LNCaP clone FGC (cell line): ENCODE data around the gene SORT1.

Experiments used
- DNase-seq: peaks from one replicate; pipeline ENCODE4 v3.0.0-alpha.2; 2011; ENCODE audit warnings: low read depth
- H3K4me3 ChIP-seq: 2 replicates; pipeline ENCODE4 v1.5.1; 2011; ENCODE audit warnings: mild to moderate bottlenecking, low read depth, low read length, control low read depth
- TF ChIP-seq, protein P1 (sequence below): IDR thresholded peaks from 2 replicates; pipeline ENCODE4 v1.5.1; 2012; ENCODE audit warnings: mild to moderate bottlenecking; ENCODE audit not compliant: control insufficient read depth, insufficient read depth; ENCODE audit errors: extremely low read depth

Gene SORT1

GRCh38 chr1:109388208-109388711 is 9.5 kb downstream of the SORT1 start:
- no peak overlapping the region for H3K4me3 ChIP-seq
- TF ChIP-seq, protein P1, sequence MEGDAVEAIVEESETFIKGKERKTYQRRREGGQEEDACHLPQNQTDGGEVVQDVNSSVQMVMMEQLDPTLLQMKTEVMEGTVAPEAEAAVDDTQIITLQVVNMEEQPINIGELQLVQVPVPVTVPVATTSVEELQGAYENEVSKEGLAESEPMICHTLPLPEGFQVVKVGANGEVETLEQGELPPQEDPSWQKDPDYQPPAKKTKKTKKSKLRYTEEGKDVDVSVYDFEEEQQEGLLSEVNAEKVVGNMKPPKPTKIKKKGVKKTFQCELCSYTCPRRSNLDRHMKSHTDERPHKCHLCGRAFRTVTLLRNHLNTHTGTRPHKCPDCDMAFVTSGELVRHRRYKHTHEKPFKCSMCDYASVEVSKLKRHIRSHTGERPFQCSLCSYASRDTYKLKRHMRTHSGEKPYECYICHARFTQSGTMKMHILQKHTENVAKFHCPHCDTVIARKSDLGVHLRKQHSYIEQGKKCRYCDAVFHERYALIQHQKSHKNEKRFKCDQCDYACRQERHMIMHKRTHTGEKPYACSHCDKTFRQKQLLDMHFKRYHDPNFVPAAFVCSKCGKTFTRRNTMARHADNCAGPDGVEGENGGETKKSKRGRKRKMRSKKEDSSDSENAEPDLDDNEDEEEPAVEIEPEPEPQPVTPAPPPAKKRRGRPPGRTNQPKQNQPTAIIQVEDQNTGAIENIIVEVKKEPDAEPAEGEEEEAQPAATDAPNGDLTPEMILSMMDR, result no peak
- DNase-seq, result no peak

- TF ChIP-seq, protein P1, result no peak
- H3K4me3 ChIP-seq, result no peak overlapping the region
- DNase-seq, result no peak
These were observed 11.5 kb downstream of the SORT1 start for GRCh38 chr1:109386054-109386717.

GRCh38 chr1:109385417-109385816 is 12.3 kb downstream of the SORT1 start:
- TF ChIP-seq, protein P1, result no peak
- H3K4me3 ChIP-seq, result no peak overlapping the region
- DNase-seq, result no peak

DNA sequence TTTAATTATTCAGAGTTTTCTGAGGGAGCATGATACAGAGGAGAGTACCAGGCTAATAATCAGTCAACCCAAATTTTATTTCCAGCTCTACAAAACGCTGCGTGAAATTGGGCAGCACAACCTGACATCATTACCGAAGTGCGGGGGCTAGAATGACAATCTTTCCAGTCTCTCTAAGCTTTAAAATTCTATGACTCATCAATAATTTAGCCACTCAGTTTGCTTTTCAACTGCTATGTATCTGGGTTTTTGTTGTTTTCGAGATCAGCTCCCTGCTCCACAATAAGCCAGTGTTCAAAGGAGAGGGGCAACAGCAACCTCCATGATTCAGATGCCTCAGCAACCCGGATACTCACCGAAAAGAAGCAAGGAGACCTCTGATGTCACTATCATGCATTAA is 13.9 kb downstream of the SORT1 start:
- TF ChIP-seq, protein P1, result no peak
- DNase-seq, result no peak
- H3K4me3 ChIP-seq, result no peak overlapping the region

DNA sequence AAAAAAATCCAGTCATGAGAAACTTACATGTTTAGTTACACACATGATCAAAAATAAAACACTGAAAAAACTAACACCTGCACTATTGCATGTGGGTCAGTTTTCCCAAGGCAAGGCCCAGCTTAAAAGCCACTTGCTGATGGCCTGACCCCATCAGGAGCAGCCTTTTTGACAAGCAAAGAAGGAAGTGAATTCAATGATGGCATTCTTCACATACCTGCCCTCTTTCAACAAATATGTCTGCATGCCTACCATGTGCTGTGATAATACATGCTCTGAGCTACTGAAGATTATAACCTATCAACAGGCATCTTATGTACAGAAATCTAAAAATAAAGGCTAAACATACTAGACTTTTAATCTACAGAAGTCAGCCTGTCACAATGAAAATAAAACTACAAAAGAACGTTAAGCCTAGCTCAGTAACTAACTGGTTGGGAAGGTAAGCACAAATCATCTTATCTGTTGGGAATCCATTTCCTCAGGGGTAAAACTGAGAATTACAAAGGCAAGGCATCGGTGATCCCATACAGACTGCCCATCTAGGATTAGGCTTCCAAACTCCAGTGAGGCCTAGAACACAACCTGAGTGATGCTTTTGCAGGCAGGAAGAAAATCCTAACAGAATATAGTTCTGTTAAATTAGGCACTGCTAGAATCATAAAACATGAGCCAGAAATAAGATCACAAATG is 14.5 kb downstream of the SORT1 start:
- no peak for DNase-seq
- TF ChIP-seq, protein P1, result no peak
- H3K4me3 ChIP-seq, result no peak overlapping the region

- TF ChIP-seq, protein P1, result no peak
- H3K4me3 ChIP-seq, result no peak overlapping the region
- no peak for DNase-seq
These were observed 16.1 kb downstream of the SORT1 start for GRCh38 chr1:109381573-109381972.
